Tongue (tissue), 2 donors: Measurements from ENCODE around the gene SPEG. TPM values are rescaled to one million over a fixed set of nuclear protein-coding genes. Genes with fewer than 3 reads are reported as not detected.
"Not testable (repeated sequence)": the region's sequence is repeated elsewhere in the genome, so short reads cannot be mapped to it uniquely, and the experiment has no call there.

Experiments used
- DNase-seq: peaks from one replicate; pipeline ENCODE4 v3.0.0-alpha.2; 2015
- total RNA-seq: library from RNA; depleted of rRNA; stranded (reverse); fragments of >200 nt; gene quantifications from one replicate; pipeline ENCODE4 v1.2.3, GENCODE V29; 2014

SPEG gene
- total RNA-seq, 1 donor from 2014 or later, result 136 TPM

DNA sequence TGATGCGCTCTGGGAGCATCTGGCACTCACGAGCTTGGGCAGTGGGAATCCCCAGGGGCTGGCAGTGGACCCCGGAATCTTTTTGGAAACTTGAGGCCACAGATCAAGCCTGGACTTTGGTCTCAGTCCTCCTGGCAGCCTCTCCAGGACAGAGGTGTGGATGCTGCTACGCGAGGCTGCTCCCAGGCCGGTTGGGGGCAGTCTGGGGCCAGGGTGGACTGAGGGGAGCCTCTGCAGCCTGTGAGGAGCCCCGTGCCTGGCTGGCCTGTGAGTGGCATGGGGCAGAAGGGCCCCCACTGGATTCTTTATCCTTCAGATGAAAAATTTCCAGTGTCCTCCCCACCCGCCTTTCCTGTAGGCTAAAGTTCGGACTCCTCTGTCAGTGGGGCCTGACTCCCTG, 29.2 kb upstream of the SPEG start:
- DNase-seq, result no peak

DNA sequence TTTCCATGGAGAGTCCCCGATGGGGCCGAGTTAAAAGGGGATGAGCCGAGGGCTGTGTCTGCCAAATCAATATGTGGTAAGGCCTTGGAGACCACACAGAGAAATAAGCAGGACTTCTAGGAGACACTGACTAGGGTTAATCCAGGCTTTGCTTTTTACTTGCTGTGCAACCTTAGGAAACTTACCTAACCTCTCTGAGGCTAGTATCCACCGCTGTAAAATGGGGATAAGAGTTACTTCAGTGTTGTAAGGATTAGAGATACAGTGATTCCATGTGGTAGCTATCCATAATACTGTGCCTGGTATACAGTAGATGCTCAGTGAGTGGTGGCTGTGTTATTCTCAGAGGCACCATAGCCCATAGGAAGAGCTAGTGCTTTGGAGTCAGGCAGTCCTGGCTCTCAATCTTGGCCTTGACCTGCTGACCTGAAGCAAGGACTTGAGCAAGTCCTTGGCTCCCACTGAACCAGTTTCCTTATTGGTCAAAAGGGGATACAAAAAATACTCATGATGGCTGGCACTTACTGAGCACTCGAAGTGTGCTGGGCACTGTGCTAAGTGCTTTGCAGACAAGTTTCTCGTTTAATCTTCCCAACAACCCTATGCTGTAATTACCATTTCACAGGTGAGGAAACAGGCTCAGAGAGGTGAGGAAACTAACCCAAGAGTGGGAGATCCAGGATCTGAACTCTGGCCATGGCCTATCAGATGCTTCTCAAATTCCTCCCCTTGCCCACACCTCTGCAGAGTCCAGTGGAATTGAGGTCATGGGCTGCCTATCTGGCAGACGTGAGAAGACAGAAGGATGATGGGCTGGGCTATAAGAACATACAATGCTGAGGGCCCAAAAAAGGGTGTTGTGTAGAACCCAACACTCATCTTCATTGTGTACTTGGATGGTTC, 28.4 kb upstream of the SPEG start:
- DNase-seq, result no peak

DNA sequence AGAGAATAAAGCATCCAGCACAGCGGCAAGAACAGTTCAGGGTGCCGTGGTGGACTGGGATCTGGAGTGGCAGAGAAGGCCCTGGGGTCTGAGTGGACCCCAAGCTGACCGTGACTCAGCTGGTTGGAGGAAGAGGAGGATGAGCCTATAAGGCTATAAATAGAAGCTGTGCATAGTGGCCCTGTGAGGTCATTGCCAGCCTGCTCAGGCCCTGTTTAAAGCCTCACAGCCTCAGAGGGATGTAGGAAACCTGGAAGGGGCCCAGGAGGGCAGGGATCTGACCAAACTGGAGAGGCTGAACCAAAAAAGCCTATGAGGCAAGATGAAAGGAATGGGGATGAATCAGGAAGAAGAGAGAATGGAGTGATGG, 27.8 kb upstream of the SPEG start:
- peak; percentile 73 for DNase-seq

DNA sequence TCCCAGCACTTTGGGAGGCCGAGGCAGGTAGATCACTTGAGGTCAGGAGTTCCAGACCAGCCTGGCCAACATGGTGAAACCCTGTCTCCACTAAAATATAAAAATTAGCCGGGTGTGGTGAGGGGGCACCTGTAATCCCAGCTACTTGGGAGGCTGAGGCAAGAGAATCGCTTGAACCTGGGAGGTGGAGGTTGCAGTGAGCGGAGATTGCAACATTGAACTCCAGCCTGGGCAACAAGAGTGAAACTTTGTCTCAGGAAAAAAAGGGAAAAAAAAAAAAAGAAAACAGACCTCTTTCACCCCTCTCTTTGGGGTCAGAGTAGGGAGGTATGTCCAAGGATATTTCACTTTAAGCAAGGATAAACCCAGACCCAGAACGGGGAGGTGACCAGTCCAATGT, 27.3 kb upstream of the SPEG start:
- not testable (repeated sequence) for DNase-seq

DNA sequence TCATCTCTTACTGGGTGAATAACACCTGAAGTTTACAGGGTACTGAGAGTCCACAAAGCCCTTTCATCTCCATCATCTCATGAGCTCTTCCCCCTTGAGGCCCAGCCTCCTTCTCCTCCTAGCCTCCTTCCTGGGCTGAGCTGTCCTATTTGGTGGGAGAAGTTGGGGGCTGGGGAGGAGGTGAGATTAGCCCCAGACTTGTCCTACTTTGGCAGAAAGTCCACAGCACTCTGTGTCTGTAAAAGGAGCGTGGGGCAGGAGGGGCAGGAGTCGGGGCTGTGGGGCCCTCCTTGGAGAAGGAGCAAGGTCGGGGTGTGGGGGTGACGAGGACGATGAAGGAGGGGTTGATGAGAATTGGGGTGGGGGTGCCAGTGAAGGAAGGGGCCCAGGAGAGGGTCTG, 26.4 kb upstream of the SPEG start:
- no peak for DNase-seq

DNA sequence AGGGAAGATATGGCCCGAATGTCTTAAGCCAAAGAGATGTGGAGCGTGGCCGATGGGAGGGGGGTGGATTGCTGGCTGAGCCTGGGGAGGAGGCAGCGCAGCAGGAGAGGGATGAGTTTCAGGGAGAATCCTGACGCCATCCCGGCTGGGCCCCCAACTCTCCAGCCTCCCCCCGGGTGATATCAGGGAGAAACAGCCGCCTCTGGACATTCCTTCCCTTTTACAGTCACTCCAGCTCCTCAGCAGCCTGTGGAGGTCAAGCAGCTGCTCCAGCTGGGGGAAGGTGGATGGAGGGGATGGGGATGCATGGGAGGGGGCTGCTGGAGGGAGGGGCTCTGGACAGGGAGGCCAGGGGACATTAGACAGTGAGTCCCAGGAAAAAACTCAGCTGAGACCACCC, 26.0 kb upstream of the SPEG start:
- peak; percentile 45 for DNase-seq

DNA sequence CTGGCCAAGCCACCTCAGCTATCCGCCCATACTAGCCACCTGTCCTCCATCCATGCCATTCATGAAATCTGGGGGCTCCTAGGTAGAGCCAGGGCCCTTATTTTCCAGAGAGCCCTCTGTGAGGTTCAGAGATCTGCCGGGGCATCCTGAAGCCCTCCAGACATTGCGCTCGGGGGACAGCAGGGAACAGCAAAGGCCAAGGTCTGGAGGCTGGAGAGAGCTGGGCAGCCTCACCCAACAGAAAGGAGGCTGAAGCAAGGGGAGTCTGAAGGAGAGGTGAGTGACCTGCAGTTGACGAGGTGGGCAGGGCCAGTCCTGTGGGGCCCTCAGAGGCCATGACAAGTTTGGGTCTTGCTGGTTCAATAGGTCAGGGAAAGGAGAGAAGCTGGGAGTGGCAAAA, 25.0 kb upstream of the SPEG start:
- no peak for DNase-seq

DNA sequence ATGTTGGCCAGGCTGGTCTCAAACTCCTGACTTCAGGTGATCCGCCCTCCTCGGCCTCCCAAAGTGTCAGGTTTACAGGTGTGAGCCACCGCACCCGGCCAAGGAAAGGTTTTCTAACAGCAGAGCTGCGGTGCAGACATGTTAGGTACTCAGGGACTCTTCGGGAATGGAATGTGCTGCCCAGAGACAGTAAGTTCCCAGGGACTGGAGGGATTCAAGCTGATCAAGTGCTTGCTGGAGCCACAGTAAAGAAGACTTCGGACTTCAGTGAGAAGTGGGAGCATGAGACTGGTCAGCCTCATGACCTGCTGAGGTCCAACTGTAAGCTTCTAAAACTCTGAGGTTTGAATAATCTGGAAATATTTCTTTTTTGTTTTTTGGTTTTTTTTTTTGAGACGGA, 24.3 kb upstream of the SPEG start:
- DNase-seq, result no peak

DNA sequence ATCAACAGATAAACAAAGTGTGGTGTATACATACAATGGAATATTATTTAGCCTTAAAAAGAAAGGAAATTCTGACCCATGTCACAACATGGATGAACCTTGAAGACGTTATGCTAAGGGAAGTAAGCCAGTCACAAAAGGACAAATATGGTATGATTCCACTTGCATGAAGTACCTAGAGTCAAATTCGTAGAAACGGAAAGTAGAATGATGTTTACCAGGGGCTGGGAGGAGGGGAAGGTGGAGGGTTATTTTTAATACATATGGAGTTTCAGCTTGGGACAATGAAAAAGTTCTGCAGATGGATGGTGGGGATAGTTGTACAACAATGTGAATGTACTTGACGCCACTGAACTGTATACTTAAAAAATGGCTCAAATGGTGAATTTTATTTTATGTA, 19.8 kb upstream of the SPEG start:
- DNase-seq, result no peak

DNA sequence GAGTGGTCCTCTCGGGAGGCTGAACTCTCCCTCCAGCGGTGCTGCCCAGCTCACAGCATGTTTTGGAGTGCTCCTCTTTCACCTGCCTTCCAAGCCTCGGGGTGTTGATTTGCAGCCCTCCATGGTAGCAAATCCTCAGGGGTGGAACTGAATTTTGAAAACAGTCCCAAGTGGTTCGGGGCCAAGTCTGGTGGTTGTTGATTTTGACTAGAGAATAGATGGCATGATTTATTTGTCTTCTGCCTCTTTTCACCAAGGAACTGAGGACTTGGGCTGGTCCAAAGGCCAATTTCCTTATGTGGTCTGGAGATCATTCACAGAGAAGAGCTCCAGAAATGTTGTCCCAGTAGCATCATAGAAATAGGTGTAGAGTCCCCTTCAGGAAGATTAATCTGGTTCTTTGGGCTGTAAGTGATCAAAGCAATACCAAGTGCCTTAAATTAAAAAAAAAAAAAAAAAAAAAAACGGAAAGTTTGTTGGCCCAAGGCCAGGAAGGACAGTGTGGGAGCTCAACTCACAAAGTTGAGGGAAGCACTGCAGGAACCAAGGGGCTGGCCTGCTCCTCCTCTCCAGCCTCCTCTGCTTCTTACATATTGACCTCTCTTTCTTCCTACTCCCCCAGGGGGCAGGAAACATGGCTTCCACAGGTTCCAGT, 18.9 kb upstream of the SPEG start:
- DNase-seq, result no peak

DNA sequence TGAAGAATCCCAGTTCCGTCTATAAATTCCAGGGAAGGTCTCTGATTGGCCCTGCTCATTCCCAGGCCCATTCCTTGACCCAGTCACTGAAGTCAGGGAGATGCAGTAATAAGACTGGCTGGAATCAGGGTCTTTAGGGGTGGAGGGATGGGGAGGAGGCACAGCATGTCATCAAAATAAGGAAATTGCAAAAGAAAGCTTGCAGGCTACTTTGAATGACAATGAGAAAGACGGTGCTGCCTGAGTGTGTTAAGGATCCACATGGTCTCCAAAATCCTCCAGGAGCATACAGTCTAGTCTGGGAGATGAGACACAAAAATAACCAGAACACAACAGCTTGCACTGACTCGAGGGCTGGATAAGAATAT, 18.4 kb upstream of the SPEG start:
- DNase-seq, result no peak

DNA sequence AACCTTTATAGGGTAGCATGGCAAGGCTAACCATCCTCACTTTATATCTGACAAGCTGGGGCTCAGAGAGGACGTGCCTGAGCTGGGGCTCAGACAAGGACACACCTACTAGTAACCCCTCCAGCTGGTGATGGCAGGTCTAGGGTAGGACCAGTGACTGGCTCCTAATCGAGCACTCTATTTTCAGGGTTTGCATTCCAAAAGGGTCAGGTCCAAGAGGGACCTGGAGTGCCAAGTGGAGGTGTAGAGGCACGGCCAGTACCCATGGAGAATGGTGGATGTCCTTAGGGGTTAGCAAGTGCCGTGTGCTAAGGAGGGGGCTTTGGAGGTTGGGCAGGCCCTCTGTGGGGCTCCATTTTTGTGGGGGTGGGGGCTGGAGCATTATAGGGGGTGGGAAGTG, 17.7 kb upstream of the SPEG start:
- no peak for DNase-seq

DNA sequence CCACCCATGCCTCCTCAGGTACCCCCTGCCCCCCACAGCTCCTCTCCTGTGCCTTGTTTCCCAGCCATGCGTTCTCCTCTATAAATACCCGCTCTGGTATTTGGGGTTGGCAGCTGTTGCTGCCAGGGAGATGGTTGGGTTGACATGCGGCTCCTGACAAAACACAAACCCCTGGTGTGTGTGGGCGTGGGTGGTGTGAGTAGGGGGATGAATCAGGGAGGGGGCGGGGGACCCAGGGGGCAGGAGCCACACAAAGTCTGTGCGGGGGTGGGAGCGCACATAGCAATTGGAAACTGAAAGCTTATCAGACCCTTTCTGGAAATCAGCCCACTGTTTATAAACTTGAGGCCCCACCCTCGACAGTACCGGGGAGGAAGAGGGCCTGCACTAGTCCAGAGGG, 17.3 kb upstream of the SPEG start:
- peak; percentile 87 for DNase-seq

DNA sequence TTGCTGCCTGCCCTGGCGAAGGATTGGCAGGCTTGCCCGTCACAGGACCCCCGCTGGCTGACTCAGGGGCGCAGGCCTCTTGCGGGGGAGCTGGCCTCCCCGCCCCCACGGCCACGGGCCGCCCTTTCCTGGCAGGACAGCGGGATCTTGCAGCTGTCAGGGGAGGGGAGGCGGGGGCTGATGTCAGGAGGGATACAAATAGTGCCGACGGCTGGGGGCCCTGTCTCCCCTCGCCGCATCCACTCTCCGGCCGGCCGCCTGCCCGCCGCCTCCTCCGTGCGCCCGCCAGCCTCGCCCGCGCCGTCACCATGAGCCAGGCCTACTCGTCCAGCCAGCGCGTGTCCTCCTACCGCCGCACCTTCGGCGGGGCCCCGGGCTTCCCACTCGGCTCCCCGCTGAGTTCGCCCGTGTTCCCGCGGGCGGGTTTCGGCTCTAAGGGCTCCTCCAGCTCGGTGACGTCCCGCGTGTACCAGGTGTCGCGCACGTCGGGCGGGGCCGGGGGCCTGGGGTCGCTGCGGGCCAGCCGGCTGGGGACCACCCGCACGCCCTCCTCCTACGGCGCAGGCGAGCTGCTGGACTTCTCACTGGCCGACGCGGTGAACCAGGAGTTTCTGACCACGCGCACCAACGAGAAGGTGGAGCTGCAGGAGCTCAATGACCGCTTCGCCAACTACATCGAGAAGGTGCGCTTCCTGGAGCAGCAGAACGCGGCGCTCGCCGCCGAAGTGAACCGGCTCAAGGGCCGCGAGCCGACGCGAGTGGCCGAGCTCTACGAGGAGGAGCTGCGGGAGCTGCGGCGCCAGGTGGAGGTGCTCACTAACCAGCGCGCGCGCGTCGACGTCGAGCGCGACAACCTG, 16.3 kb upstream of the SPEG start, which contains the start of gene DES:
TSS of gene DES (plus strand) at position 223 of the 857 bp plus-strand sequence. CDS start at position 309, 86 bp downstream.
- peak; percentile 93 for DNase-seq

DNA sequence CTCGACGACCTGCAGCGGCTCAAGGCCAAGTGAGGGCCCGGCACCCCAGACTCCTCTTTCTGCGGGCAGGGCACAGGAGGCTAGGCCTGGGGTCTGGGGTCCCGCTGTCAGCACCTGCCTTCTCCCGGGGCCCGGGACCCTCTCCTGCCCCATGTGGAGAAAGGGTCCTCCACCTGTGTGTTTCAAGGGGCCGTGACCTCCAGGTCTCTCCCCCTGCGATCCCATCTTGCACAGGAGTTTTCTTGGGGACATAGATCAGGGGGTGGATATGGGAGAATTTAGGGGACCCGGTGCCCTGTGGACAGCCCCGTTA, 15.7 kb upstream of the SPEG start:
- DNase-seq, result no peak

DNA sequence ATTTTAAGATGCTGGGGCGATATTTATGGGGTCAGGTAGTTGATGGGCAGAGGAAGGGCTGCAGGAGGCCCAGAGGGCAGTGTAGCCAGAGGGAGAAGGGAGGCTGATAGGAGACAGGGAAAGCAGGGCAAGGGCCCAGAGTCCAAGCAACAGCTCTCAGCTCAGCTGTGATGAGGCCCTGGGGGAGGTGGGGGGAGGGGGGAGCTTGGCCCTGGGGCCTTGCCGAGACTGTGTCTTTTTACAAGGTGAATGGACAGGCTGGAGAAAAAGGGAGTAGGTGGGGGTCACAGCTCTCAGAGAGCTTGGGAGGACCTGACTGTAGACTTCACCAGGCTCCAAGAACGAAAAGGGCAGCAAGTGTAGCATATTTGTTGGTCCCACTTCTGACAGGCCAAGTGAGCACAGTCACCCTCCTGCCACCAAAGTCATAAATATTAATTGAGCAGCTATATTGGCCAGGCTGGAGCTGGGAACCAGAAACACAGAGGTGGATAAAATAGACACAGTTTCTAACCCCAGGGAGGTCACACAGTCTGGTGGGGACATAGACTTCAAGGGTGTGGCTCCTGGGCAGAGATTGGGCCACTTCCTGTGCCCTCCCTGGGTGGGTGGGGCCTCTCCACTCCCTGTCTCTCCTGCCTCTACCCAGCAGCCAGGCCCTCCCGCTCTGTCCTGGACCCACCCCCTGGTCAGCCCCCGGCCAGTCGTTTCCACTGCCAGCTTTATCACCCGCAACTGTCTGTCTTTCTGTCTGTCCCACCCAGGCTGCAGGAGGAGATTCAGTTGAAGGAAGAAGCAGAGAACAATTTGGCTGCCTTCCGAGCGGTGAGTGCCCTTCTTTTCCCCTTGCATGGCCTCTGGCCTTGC, 15.1 kb upstream of the SPEG start:
- peak; percentile 72 for DNase-seq

DNA sequence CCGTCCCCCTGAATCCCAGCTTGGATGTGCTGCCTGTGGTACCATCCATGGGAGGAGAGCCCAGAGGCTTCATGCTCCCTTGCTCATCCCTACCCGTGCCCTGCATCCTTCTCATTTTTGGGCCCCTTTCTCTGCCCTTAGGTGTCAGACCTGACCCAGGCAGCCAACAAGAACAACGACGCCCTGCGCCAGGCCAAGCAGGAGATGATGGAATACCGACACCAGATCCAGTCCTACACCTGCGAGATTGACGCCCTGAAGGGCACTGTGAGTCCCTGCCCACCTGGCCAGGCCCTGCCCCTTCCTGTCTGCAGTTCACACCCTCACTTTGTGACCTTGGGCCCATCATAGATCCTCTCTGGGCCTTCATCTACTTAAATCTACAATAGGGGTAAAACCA, 14.0 kb upstream of the SPEG start:
- DNase-seq, result no peak

DNA sequence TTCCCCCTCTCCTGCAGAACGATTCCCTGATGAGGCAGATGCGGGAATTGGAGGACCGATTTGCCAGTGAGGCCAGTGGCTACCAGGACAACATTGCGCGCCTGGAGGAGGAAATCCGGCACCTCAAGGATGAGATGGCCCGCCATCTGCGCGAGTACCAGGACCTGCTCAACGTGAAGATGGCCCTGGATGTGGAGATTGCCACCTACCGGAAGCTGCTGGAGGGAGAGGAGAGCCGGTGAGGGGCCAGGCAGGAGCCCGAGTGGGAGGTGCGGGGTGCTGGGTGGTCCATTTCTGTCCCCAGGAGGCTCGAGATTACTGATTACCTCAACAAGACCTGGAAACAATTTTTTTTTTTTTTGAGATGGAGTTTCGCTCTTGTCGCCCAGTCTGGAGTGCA, 13.3 kb upstream of the SPEG start:
- no peak for DNase-seq

DNA sequence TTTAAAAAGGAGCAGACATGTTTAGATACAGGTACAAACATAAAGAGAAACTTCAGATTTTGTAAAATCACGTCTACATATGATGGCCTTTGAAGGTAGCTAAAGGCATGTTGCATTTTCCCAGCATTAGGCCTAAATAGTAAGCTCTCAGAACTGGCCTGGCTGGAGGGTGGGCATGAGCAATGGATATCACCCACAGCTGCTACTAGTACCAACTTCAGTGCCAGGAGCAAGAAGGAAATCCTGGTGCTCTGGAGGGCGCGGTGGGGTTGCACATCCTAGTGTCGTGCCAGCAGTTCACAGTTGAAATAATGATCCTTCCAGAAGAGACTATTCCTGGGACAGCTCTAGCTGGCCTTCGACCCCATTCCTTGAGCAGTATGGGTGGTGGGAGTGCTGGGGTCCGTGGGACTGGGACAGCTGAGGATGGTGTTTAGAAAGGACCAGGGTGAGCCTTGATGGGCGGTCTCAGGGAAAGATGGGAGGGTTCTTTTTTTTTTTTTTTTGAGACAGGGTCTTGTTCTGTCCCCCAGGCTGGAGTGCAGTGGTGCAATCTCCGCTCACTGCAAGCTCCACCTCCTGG, 11.6 kb upstream of the SPEG start:
- DNase-seq, result no peak

DNA sequence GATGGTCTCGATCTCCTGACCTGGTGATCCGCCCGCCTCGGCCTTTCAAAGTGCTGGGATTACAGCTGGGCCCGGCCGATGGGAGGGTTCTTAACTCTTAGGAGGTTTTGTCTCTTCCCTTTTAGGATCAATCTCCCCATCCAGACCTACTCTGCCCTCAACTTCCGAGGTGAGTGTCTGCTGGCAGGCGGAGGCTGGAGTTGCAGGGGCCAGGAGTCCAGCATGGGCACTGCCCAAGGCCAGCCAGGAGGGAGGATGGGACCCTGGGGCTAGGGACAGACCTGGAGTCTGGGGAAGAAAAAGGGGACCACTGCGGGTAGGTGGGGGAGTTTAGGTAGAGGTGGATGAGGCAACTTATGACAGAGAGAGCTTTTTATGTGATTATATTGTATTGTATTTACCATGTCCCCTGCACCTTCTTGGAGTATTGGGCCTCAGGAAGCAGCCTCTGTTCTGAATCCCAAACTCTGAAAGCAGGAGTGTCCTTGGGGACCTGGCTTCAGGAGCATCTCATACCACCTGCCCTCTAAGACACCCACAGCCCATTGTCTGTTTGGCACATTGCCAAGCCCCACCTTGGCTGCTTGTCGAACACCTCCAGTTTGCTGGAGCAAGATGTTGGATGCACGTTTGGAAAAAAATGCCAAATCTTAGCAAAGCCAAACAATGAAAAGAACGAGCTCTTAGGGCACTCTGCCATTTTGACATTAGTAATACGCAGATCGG, 10.8 kb upstream of the SPEG start:
- no peak for DNase-seq
